HFF-Myc (cell line): ENCODE data around the gene GALNT2.

Source experiments
- DNase-seq: peaks from one replicate; pipeline ENCODE4 v3.0.0-alpha.2; 2011; ENCODE audit warnings: low read depth; ENCODE audit errors: extremely low read depth
- H3K4me3 ChIP-seq: replicated peaks from 2 replicates; pipeline ENCODE4 v1.5.1; 2011; ENCODE audit warnings: low read depth, mild to moderate bottlenecking, control low read depth, low read length
- CTCF ChIP-seq: IDR thresholded peaks from 2 replicates; pipeline ENCODE4 v1.5.1; 2012; ENCODE audit warnings: mild to moderate bottlenecking, low read depth, low read length, control low read depth; ENCODE audit errors: missing control alignments

Gene GALNT2

GRCh38 chr1:230097370-230097769 is 30.3 kb downstream of the GALNT2 start:
- no peak for TF ChIP-seq CTCF
- DNase-seq = no peak

GRCh38 chr1:230098723-230099122 is 31.7 kb downstream of the GALNT2 start:
- H3K4me3 ChIP-seq = no peak overlapping the region
- no peak for DNase-seq
- no peak for TF ChIP-seq CTCF

More at GRCh38 chr1:230097370-230097769, 30.3 kb downstream of the GALNT2 start:
- no peak overlapping the region for H3K4me3 ChIP-seq

GRCh38 chr1:230099465-230099864 is 32.4 kb downstream of the GALNT2 start:
- H3K4me3 ChIP-seq = no peak overlapping the region
- no peak for DNase-seq
- TF ChIP-seq CTCF = no peak

- TF ChIP-seq CTCF = no peak
- no peak for DNase-seq
These were observed 33.9 kb downstream of the GALNT2 start for GRCh38 chr1:230100932-230101331.

GRCh38 chr1:230101556-230101955 is 34.5 kb downstream of the GALNT2 start:
- no peak for TF ChIP-seq CTCF
- no peak for DNase-seq
- no peak overlapping the region for H3K4me3 ChIP-seq

More at GRCh38 chr1:230100932-230101331, 33.9 kb downstream of the GALNT2 start:
- H3K4me3 ChIP-seq = no peak overlapping the region

- H3K4me3 ChIP-seq = no peak overlapping the region
- TF ChIP-seq CTCF = no peak
- DNase-seq = no peak
These were observed 35.0 kb downstream of the GALNT2 start for GRCh38 chr1:230102046-230102445.

- DNase-seq = no peak
- no peak overlapping the region for H3K4me3 ChIP-seq
- no peak for TF ChIP-seq CTCF
These were observed 35.4 kb downstream of the GALNT2 start for GRCh38 chr1:230102472-230102871.
